Smooth muscle cell (in vitro differentiated cells): ENCODE measurements around the gene TNNC2. TPM values are rescaled to one million over a fixed set of nuclear protein-coding genes. Genes with fewer than 3 reads are reported as not detected.

ENCODE experiments used
- DNase-seq: peaks from one replicate; lab custom pipeline; 2025; ENCODE audit not compliant: unreplicated experiment; lab: John Stamatoyannopoulos, UW
- H2AFZ ChIP-seq: fragments of 200-600 bp; sonication (generic); 2 replicates; pipeline ENCODE4 v1.6.0; 2016; ENCODE audit warnings: antibody characterized with exemption, low read depth, mild to moderate bottlenecking
- H3F3A ChIP-seq: fragments of 200-600 bp; sonication (generic); 2 replicates; pipeline ENCODE4 v1.6.0; 2017; ENCODE audit warnings: antibody characterized with exemption, low read depth
- H3K27ac ChIP-seq: fragments of 200-600 bp; sonication (generic); 2 replicates; pipeline ENCODE4 v1.5.1; 2016; ENCODE audit warnings: low read depth, mild to moderate bottlenecking
- H3K27me3 ChIP-seq: fragments of 200-600 bp; sonication (generic); 2 replicates; pipeline ENCODE4 v1.6.1; 2016; ENCODE audit warnings: low read depth, mild to moderate bottlenecking
- H3K36me3 ChIP-seq: fragments of 200-600 bp; sonication (generic); 2 replicates; pipeline ENCODE4 v1.5.1; 2016; ENCODE audit warnings: low read depth
- H3K4me1 ChIP-seq: fragments of 200-600 bp; sonication (generic); 2 replicates; pipeline ENCODE4 v1.5.1; 2016; ENCODE audit warnings: low read depth
- H3K4me2 ChIP-seq: fragments of 200-600 bp; sonication (generic); 2 replicates; pipeline ENCODE4 v1.6.0; 2016; ENCODE audit warnings: mild to moderate bottlenecking
- H3K4me3 ChIP-seq: fragments of 200-600 bp; sonication (generic); 2 replicates; pipeline ENCODE4 v1.5.1; 2016; ENCODE audit warnings: mild to moderate bottlenecking
- H3K79me2 ChIP-seq: fragments of 200-600 bp; sonication (generic); 2 replicates; pipeline ENCODE4 v1.6.0; 2016; ENCODE audit warnings: low read depth, mild to moderate bottlenecking
- H3K9ac ChIP-seq: fragments of 200-600 bp; sonication (generic); 2 replicates; pipeline ENCODE4 v1.6.0; 2016; ENCODE audit warnings: low read depth
- H3K9me3 ChIP-seq: fragments of 200-600 bp; sonication (generic); replicated peaks from 2 replicates; pipeline ENCODE4 v1.5.1; 2016; ENCODE audit warnings: low read depth
- H4K20me1 ChIP-seq: fragments of 200-600 bp; sonication (generic); 2 replicates; pipeline ENCODE4 v1.6.0; 2016; ENCODE audit warnings: low read depth
- CTCF ChIP-seq: fragments of 200-600 bp; sonication (generic); IDR thresholded peaks from 2 replicates; pipeline ENCODE4 v1.5.1; 2017; ENCODE audit warnings: borderline replicate concordance, mild to moderate bottlenecking, antibody characterized with exemption; ENCODE audit not compliant: insufficient read depth, poor library complexity, severe bottlenecking
- WGBS: methylation state at CpG from one replicate; pipeline ENCODE4 v1.1.7; 2016; ENCODE audit warnings: low lambda C conversion rate; 5-methylcytosine and 5-hydroxymethylcytosine counted together
- polyA plus RNA-seq: library from polyadenylated mRNA; unstranded; fragments of >200 nt; fragmentation: Nextera tagmentation; extraction: Ambion mirVana; gene quantifications from 2 replicates; pipeline ENCODE4 v1.2.1, GENCODE V29; 2016
- total RNA-seq: library from RNA; depleted of rRNA; stranded (reverse); fragments of >200 nt; gene quantifications from 2 replicates; pipeline ENCODE4 v1.2.3, GENCODE V29; 2014

Gene TNNC2
- total and polyA plus RNA-seq, 2 experiments from 2014 or later, result 0.78 to 1.7 TPM

GRCh38 chr20:45823949-45824835 is 2.9 kb downstream of the TNNC2 start:
- no peaks in the 10 kb centered on the region for H3K9me3 ChIP-seq
- no peak overlapping the region for H3K9ac ChIP-seq
- no peak overlapping the region for H3K4me3 ChIP-seq
- 36% methylated on average over 54 of the region's 57 CpGs for WGBS
- no peaks in the 10 kb centered on the region for H3K79me2 ChIP-seq
- no peak overlapping the region for H3K4me2 ChIP-seq
- peaks cover 6% of the 10 kb centered on the region for H3K27me3 ChIP-seq
- H3K4me1 ChIP-seq, result peaks cover 14% of the 10 kb centered on the region
- no peak for DNase-seq
- peak; percentile 21 for TF ChIP-seq CTCF
- no peaks in the 10 kb centered on the region for H4K20me1 ChIP-seq
- no peak overlapping the region for H2AFZ ChIP-seq
- no peak overlapping the region for H3K27ac ChIP-seq
- H3K36me3 ChIP-seq, result no peaks in the 10 kb centered on the region
- no peaks in the 10 kb centered on the region for H3F3A ChIP-seq

GRCh38 chr20:45822857-45823256 is 4.3 kb downstream of the TNNC2 start:
- H2AFZ ChIP-seq, result no peak overlapping the region
- whole genome bisulfite sequencing, result 66% methylated on average over 20 of the region's 24 CpGs
- DNase-seq, result no peak
- no peaks in the 10 kb centered on the region for H3K36me3 ChIP-seq
- H3K4me1 ChIP-seq, result peaks cover 8% of the 10 kb centered on the region
- H3K27ac ChIP-seq, result no peak overlapping the region
- no peak for TF ChIP-seq CTCF
- no peak overlapping the region for H3K4me3 ChIP-seq
- peaks cover 9% of the 10 kb centered on the region for H3F3A ChIP-seq
- H3K79me2 ChIP-seq, result no peaks in the 10 kb centered on the region
- no peaks in the 10 kb centered on the region for H4K20me1 ChIP-seq
- no peaks in the 10 kb centered on the region for H3K9me3 ChIP-seq
- peaks cover 6% of the 10 kb centered on the region for H3K27me3 ChIP-seq
- no peak overlapping the region for H3K4me2 ChIP-seq
- H3K9ac ChIP-seq, result no peak overlapping the region

GRCh38 chr20:45821947-45822346 is 5.2 kb downstream of the TNNC2 start:
- peaks cover 8% of the 10 kb centered on the region for H3K4me1 ChIP-seq
- peaks cover 17% of the 10 kb centered on the region for H3F3A ChIP-seq
- no peak overlapping the region for H3K4me2 ChIP-seq
- H3K27ac ChIP-seq, result no peak overlapping the region
- H4K20me1 ChIP-seq, result no peaks in the 10 kb centered on the region
- no peaks in the 10 kb centered on the region for H3K79me2 ChIP-seq
- no peaks in the 10 kb centered on the region for H3K9me3 ChIP-seq
- no peak overlapping the region for H3K9ac ChIP-seq
- no peak for TF ChIP-seq CTCF
- H3K4me3 ChIP-seq, result no peak overlapping the region
- no peak for DNase-seq
- no peak overlapping the region for H2AFZ ChIP-seq
- H3K27me3 ChIP-seq, result peaks cover 6% of the 10 kb centered on the region
- 89% methylated on average over 2 of the region's 2 CpGs for WGBS
- no peaks in the 10 kb centered on the region for H3K36me3 ChIP-seq
